GM12872 (cell line): ENCODE measurements around the gene PPFIBP1.

Source experiments
- TF ChIP-seq, protein P1 (sequence below): IDR thresholded peaks from 3 replicates; pipeline ENCODE4 v1.5.1; 2011; ENCODE audit warnings: low read depth, mild to moderate bottlenecking, low read length, moderate library complexity; ENCODE audit not compliant: insufficient read depth

Gene PPFIBP1

DNA sequence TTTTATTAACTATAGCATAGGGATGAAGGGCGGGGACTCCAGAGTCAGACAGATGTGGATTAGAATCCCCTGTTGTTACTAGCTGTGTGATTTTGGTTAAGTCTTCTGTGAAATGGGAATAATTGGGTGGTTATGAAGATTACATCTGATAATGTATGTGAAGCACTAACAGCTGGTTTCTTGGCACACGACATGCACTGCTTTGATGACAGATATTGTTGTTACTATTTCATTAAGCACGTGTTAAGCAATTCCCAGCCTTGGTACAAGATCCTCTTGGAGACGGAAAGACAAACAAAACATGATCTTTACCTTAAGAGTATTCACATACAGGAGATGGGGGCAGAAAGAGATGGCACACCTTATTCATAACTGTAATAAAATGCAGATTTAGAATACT, 7.9 kb downstream of the PPFIBP1 start:
- TF ChIP-seq, protein P1, sequence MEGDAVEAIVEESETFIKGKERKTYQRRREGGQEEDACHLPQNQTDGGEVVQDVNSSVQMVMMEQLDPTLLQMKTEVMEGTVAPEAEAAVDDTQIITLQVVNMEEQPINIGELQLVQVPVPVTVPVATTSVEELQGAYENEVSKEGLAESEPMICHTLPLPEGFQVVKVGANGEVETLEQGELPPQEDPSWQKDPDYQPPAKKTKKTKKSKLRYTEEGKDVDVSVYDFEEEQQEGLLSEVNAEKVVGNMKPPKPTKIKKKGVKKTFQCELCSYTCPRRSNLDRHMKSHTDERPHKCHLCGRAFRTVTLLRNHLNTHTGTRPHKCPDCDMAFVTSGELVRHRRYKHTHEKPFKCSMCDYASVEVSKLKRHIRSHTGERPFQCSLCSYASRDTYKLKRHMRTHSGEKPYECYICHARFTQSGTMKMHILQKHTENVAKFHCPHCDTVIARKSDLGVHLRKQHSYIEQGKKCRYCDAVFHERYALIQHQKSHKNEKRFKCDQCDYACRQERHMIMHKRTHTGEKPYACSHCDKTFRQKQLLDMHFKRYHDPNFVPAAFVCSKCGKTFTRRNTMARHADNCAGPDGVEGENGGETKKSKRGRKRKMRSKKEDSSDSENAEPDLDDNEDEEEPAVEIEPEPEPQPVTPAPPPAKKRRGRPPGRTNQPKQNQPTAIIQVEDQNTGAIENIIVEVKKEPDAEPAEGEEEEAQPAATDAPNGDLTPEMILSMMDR, result no peak

DNA sequence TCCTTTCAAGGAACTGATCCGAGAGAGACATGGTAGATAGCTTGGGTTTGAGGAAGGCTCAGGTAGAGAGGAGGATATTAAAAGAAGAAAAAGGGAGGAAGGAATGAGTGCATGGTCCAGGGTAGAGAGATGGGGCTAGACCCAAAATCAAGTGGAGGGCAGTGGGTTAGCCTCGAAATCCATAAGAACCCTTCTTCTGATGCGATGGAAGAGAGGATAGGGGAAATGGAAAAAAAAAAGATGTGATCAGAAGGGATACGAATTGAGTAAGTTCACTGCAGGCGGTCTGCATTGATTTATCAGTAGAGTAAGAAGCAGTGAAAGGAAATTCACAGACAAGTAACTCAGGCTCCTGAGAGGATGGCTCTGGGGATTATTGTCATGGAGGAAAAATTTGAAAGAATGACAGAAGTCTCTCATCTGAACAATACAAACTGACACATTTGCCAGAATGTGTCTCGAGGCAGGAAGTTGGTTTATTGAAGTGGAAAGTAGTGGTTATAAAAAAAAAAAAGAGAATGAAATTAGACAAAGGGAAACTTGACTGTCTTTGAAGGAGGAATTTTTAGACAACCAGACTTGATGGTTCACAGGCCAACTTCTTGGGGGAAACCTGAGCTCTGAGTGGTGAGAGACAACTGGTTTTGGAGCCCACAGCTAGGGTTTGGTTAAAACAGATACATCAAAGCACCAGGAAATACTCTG, 10.2 kb downstream of the PPFIBP1 start:
- TF ChIP-seq, protein P1, result no peak

DNA sequence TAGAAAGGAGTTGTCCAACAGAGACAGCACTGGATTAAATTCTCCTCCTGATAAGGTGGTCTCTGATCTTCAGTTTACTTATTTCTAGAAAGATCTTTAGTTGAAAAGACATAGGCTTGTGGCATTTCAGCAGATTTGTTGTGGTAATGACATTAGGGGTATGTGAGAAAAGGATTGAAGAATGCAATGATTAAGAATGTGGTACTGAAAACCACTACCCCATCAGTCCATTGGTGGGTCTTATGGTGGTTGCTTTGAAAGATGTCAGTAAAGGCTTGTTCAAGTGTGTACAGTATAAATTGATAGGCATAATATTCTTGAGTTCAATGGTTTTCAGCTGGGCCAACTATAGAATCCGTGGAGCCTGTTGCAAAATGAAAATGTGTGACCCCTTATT, 10.8 kb downstream of the PPFIBP1 start:
- TF ChIP-seq, protein P1, result no peak

DNA sequence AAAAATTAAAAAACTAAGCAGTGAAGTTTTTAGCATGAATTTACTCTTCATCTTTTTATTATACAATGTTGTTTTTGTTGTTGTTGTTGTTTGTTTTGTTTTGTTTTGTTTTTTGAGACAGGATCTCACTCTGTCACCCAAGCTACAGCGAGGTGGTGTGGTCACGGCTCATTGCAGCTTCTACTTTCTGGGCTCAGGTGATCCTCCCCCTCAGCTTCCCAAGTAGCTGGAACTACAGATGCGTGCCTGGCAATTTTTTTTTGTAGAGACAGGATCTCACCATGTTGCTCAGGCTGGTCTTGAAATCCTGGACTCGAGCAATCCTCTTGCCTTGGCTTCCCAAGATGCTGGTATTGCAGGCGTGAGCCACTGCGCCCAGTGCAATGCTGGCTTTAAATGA, 11.3 kb downstream of the PPFIBP1 start:
- TF ChIP-seq, protein P1, result no peak

DNA sequence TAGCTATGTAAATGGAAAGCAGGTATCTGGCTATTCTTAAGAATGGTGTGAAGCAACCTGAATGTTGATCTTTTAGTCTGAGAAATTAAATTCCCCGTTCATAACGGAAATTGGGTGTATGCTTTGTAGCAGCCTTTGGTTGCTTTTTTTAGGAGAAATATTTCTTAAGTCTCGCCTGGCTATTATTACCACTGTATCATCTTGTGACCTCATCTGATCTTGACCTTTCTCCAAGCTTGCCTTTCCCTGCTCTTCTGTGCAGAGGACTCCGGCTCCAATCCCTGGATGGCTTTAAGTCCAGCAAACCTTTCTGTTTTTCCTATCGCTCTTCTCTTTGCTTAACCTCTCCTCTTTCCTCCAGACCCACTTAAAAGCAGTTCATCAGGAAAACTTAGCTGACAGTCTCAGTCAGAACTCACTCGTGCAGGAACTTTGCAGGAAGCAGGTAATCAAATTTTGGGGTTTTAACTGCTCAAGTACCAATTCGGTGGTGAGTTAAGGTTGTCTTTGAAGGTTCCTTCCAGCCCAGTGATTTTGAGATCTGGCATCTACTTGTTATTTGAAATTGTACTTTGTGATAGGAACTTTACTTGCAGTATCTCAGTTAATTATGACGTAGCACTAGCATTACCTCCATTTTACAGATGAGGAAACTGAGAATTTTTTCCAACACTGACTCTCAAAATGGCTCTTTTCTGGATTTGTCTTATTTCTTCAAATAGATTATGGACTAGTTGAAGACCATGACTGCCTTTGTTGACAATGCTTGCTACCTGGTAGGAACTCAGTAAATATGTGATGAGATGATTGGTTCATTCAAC, 14.1 kb downstream of the PPFIBP1 start:
- TF ChIP-seq, protein P1, result no peak

DNA sequence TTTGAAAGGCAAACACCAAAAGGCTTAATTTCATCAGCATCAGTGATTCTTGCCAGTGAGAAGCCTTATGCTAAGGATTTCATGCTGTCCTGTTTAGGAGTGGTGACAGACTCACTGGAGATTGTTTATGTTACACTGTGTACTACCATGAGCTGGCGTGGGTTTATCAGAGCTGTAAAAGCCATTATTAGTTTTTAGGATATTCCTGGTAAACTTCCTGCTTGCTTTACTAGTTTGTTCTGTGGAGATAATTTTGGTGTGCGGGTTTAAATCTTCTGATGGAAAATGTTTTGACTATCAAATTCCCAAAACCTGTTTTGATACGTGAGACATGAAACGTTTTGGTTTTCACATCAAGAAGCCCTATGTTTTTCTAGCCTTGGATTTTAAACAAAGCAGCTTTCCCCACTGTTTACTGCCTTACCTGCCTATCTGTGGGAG, 15.2 kb downstream of the PPFIBP1 start:
- TF ChIP-seq, protein P1, result no peak

DNA sequence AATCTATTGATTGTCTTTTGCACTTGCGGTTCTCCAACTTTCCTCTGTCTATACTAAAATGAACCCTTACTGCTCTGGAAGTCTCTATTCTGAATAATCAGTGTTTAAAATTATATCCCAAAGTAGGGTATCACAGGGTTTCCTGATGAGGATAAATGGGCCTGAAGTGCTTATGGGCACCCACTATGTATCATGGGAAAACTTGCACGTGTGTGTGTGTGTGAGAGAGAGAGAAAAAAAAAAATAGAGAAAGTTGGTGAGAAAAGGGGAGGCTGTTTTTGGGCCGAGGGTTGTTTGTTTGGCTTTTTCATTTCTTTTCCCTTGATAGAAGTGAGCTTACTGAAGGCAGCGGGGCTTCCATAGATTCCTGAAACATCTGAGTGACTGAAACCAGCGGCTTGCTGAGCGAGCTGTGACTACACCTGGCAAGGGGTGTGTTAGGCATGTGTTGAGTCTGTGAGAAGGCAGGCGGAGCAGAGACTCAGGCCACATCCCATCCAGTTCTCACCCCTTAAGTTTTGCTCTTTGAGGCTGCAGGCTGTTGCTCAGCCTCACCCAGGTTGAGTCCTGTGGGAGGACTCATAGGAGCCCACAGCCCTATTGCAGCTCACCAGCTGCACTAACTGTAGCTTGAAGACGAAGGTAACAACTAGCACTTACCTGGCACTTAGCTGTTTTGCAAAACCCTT, 17.2 kb downstream of the PPFIBP1 start:
- TF ChIP-seq, protein P1, result no peak
